OCI-LY7 (cell line): Measurements from ENCODE around the gene RAD17. TPM values are rescaled to one million over a fixed set of nuclear protein-coding genes. Genes with fewer than 3 reads are reported as not detected.

Experiments
- Bru-seq: library from RNA; stranded (reverse); fragments of 400-500 nt; gene quantifications from one replicate; lab custom pipeline; 2021; lab: Mats Ljungman, UMichigan
- BruChase-seq, 2 experiments: library from RNA; stranded (reverse); fragments of 400-500 nt; gene quantifications; one replicate each; lab custom pipeline; 2021; lab: Mats Ljungman, UMichigan
- BruUV-seq: library from RNA; stranded (reverse); fragments of 400-500 nt; replicated peaks from 2 replicates; lab custom pipeline; 2021; lab: Mats Ljungman, UMichigan
- CTCF ChIA-PET: fragments of 300-600 bp; sonication (Branson Sonifier 250); formaldehyde crosslinking; loops from one replicate; lab custom pipeline; 2022; ENCODE audit warnings: antibody characterized with exemption; ENCODE audit not compliant: unreplicated experiment; lab: Charles Lee
- POLR2A ChIA-PET: fragments of 300-600 bp; sonication (Branson Sonifier 250); formaldehyde crosslinking; loops from one replicate; lab custom pipeline; 2022; ENCODE audit warnings: antibody characterized with exemption; lab: Charles Lee
- DNase-seq: peaks from one replicate; pipeline ENCODE4 v3.0.0-alpha.2; 2015; ENCODE audit warnings: low spot score
- H2AFZ ChIP-seq: fragments of 200-600 bp; sonication (generic), shearing (Covaris generic); 2 replicates; pipeline ENCODE4 v1.6.1; 2014; ENCODE audit warnings: mild to moderate bottlenecking, antibody characterized with exemption, low read length, moderate library complexity
- H3K27ac ChIP-seq: fragments of 200-600 bp; sonication (generic); 2 replicates; pipeline ENCODE4 v1.5.1; 2014; ENCODE audit warnings: mixed run types, low read depth, mild to moderate bottlenecking, moderate library complexity, low read length, inconsistent platforms; ENCODE audit not compliant: poor library complexity, severe bottlenecking
- H3K36me3 ChIP-seq: fragments of 200-600 bp; sonication (generic); 2 replicates; pipeline ENCODE4 v1.6.1; 2014; ENCODE audit warnings: mild to moderate bottlenecking, antibody characterized with exemption, low read length, moderate library complexity, mixed read lengths; ENCODE audit not compliant: insufficient read depth
- H3K4me1 ChIP-seq: fragments of 200-600 bp; sonication (generic); 2 replicates; pipeline ENCODE4 v1.5.1; 2014; ENCODE audit warnings: mild to moderate bottlenecking, low read length; ENCODE audit not compliant: insufficient read depth, poor library complexity, severe bottlenecking
- H3K4me2 ChIP-seq: fragments of 200-600 bp; sonication (generic); 2 replicates; pipeline ENCODE4 v1.6.1; 2014; ENCODE audit warnings: mild to moderate bottlenecking, low read length
- H3K4me3 ChIP-seq: fragments of 200-600 bp; sonication (generic); 2 replicates; pipeline ENCODE4 v1.5.1; 2014; ENCODE audit warnings: mild to moderate bottlenecking, low read depth, low read length; ENCODE audit not compliant: poor library complexity, severe bottlenecking
- H3K79me2 ChIP-seq: fragments of 200-600 bp; sonication (generic); 2 replicates; pipeline ENCODE4 v1.6.1; 2016; ENCODE audit warnings: low read depth, mild to moderate bottlenecking, low read length, moderate library complexity, mixed read lengths; ENCODE audit not compliant: insufficient read depth
- H3K9me2 ChIP-seq: fragments of 200-600 bp; sonication (generic); 2 replicates; pipeline ENCODE4 v1.6.1; 2016; ENCODE audit warnings: mild to moderate bottlenecking, low read length, mixed read lengths; ENCODE audit not compliant: insufficient read depth
- H3K9me3 ChIP-seq: fragments of 200-600 bp; sonication (generic); 2 replicates; pipeline ENCODE4 v1.6.1; 2014; ENCODE audit warnings: mild to moderate bottlenecking, mixed run types, low read length, mixed read lengths
- H4K20me1 ChIP-seq: fragments of 200-600 bp; sonication (generic); 2 replicates; pipeline ENCODE4 v1.6.1; 2014; ENCODE audit warnings: mild to moderate bottlenecking, antibody characterized with exemption, low read length, moderate library complexity, mixed read lengths; ENCODE audit not compliant: insufficient read depth
- CTCF ChIP-seq: fragments of 200-600 bp; sonication (generic); conservative IDR thresholded peaks from 2 replicates; pipeline ENCODE4 v1.5.1; 2014; ENCODE audit warnings: mild to moderate bottlenecking, antibody characterized with exemption, low read length, moderate library complexity, mixed read lengths
- EZH2phosphoT487 ChIP-seq: fragments of 200-600 bp; sonication (generic); IDR thresholded peaks from 2 replicates; pipeline ENCODE4 v1.6.1; 2018; ENCODE audit warnings: low read depth, borderline replicate concordance, mild to moderate bottlenecking, mixed run types, antibody characterized with exemption, low read length, moderate library complexity, mixed read lengths
- intact Hi-C: fragments of 100-400 bp; cut with micrococcal nuclease; formaldehyde crosslinking; loops from one replicate; pipeline ENCODE4 v1.10.0; 2022; ENCODE audit not compliant: unreplicated experiment
- long read RNA-seq: library from polyadenylated mRNA; stranded (forward); transcript quantifications from one replicate; pipeline ENCODE4 v2.0.0, GENCODE V29; 2022
- total RNA-seq, 2 experiments: library from RNA; depleted of rRNA in 1 of 2; stranded (reverse); fragments of >200 nt in 1 of 2; shearing (Covaris generic) in 1 of 2; gene quantifications; 2 replicates each; pipeline ENCODE4 v1.2.3, GENCODE V29; 2014 to 2022

Gene RAD17
- total RNA-seq (2014; rRNA removed; shearing (Covaris generic)) = 41.6 and 64.1 TPM in 2 replicates
- 79.1 and 96.8 TPM in 2 replicates for total RNA-seq (2022)
- Bru-seq, nascent RNA = percentile 93 among the genes with signal in this experiment
- percentile 83 among the genes with signal in this experiment for BruChase-seq, experiment 1, labeled RNA remaining after a 6-hour chase
- BruChase-seq, experiment 2, labeled RNA remaining after a 2-hour chase = percentile 87 among the genes with signal in this experiment
- long read RNA-seq, transcript RAD17-220 (18 exons, 3,057 nt) = minor isoform, 54 of 261 reads
- long read RNA-seq, transcript RAD17-202 (17 exons, 3,164 nt) = minor isoform, 19 of 261 reads
- long read RNA-seq, transcript RAD17-219 (17 exons, 2,323 nt) = minor isoform, 7 of 261 reads
- long read RNA-seq, transcript RAD17-204 (18 exons, 2,943 nt) = major isoform, 90 of 261 reads
- long read RNA-seq, partial matches to known transcripts = 16 of 261 reads
- long read RNA-seq, other reads (novel, unspliced or antisense) = 62 of 261 reads

DNA sequence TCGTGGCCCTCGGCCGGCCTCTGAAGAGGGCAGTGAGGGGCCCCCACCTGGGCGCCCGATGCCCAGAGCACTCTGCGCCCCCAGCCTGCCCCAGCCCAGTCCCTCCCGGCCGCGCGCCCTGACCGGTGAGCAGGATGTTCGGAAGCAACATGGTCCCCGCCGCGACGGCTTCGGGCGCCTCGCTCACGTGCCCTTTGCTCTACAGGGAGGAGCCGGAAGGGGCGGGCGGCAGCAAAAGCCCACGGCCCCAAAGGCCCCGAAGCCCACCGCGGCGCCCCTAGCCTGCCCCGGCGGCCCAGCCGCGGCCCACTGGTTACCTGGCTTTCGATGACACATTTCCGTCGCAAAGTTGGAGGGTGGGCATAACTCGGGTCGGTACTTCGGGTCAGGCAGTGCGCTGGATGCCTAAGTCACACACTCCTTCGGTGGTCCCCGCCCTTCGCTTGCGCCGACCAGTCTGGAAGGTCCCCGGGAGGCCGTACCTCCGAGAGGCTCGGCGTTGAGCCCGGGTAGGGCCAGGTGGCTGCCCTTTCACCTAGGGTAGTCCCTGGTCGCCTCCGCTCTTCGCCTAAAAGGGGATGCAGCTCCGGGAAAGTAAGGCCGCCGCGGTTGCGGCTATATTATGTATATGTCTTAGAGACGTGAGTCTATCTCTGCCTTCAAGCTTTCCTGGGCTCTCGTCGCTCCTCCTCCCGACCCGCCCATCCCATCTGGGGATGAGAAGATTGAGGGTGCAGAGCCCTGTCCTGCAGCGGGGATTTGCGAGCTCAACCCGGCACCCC, at the start of gene RAD17, which contains the start of the genes AK6 and TAF9:
Gene RAD17, plus strand, starts transcription at position 479 of the 782 bp plus-strand sequence. CDS start 2,391 bp downstream, outside the sequence.
Gene AK6, minus strand, starts transcription at position 181 of the 782 bp plus-strand sequence. Its CDS starts 30 bp downstream, at position 151.
Gene TAF9, minus strand, starts transcription at position 181 of the 782 bp plus-strand sequence. CDS start 3,783 bp downstream, outside the sequence.
- no peaks in the 10 kb centered on the region for H3K9me3 ChIP-seq
- TF ChIP-seq EZH2phosphoT487 (no peak), CTCF (no peak)
- H3K79me2 ChIP-seq = peaks cover 93% of the 10 kb centered on the region
- peak within 1 kb of the TSS; percentile 88 for H3K27ac ChIP-seq
- H4K20me1 ChIP-seq = peaks cover 12% of the 10 kb centered on the region
- H3K9me2 ChIP-seq = no peaks in the 10 kb centered on the region
- peaks cover 59% of the 10 kb centered on the region for H3K36me3 ChIP-seq
- ChIA-PET CTCF (no interaction called here), POLR2A (interaction anchor here (0.8 to 1.6 kb wide), 8 partner anchors 8 to 275 kb away, joined by 3 to 7 read pairs (median 4); partner anchors contain the start of gene SLC30A5)
- H3K4me1 ChIP-seq = peaks cover 54% of the 10 kb centered on the region
- H3K4me2 ChIP-seq = peak within 1 kb of the TSS; percentile 90
- DNase-seq = peak; percentile 96
- H3K4me3 ChIP-seq = peak within 1 kb of the TSS; percentile 84
- no TSS peak for BruUV-seq
- peak within 1 kb of the TSS; percentile 43; the same call in 1 of the 2 replicates for H2AFZ ChIP-seq
- intact Hi-C loops = loop anchor here (5.0 kb wide), 1 partner anchor 202 kb away; the partner anchor contains the start of gene CCNB1

DNA sequence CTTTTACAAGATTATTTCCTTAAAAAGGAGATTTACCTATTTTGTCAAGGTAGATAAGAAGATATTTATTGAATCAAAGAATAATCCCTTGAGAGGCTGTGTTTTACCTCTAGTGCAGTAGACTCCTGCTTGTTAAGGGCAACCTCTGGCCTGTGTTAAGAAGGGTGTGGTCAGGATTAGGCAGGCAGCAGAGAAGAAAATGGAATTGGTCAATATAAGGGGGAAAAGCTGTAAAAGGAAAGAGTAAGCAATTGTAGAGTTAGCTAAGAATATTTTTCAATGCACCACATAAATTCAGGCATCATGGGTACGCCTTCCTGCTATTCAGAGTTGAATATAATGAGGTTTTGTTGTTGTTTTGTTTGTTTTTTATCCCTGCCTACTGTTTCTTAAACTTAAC, 43.3 kb upstream of the RAD17 start:
- Histone ChIP-seq H3K79me2 (no peaks in the 10 kb centered on the region), H4K20me1 (no peaks in the 10 kb centered on the region), H3K27ac (no peak overlapping the region), H3K36me3 (no peaks in the 10 kb centered on the region), H3K9me2 (no peaks in the 10 kb centered on the region), H3K4me2 (no peak overlapping the region), H3K4me1 (no peaks in the 10 kb centered on the region), H2AFZ (no peak overlapping the region), H3K4me3 (no peak overlapping the region), H3K9me3 (no peaks in the 10 kb centered on the region)
- no peak for DNase-seq
- TF ChIP-seq CTCF (no peak), EZH2phosphoT487 (no peak)
- ChIA-PET POLR2A (interaction anchor here (1.4 kb wide), 1 partner anchor 9 kb away, joined by 3 read pairs; no protein-coding TSS in a partner anchor), CTCF (no interaction called here)
- intact Hi-C loops = no loop called here
- BruUV-seq = no TSS peak
